ENCODE measurements around the gene ATP1B4. TPM values are rescaled to one million over a fixed set of nuclear protein-coding genes. Genes with fewer than 3 reads are reported as not detected.

ATP1B4 gene
- total and polyA plus RNA-seq, 2 of the 13 experiments (the other 11 are each of a cell fraction or from before 2014, with no cell fraction given) = not detected

GRCh38 chrX:120318411-120318810 is 43.5 kb upstream of the ATP1B4 start:
- no peak overlapping the region for H3K4me3 ChIP-seq (replicated peaks in 1 of 3; ENCODE audit: insufficient read depth in 1 of 3, low read depth in 2 of 3, low read length in 3 of 3)
- H3K36me3 ChIP-seq (replicated peaks in 1 of 2; ENCODE audit: control insufficient read depth in 1 of 2, insufficient read depth in 2 of 2, low read length in 2 of 2) = no peaks in the 10 kb centered on the region
- no peak overlapping the region for H2AFZ ChIP-seq (ENCODE audit: low read length)
- intact Hi-C loops (cut with micrococcal nuclease; ENCODE audit: unreplicated experiment) (loop anchor here (10.0 kb wide), 1 partner anchor 146 kb away; the partner anchor contains the start of gene LAMP2), in situ Hi-C loops (cut with HindIII; ENCODE audit: extremely low pct_ligation_motif_present, low pct_unique_long_range_greater_than_20kb) (no loop called here)
- no peaks in the 10 kb centered on the region for H3K79me2 ChIP-seq (ENCODE audit: insufficient read depth, low read length)
- POLR2A ChIA-PET = no interaction called here
- no peaks in the 10 kb centered on the region for H3K27me3 ChIP-seq (ENCODE audit: control insufficient read depth in 1 of 2, insufficient read depth in 2 of 2, low read length in 2 of 2)
- DNase-seq (ENCODE audit: low spot score) (no peak), ATAC-seq (no peak), FAIRE-seq (no peak)
- H4K20me1 ChIP-seq (ENCODE audit: insufficient read depth, low read length) = no peaks in the 10 kb centered on the region
- H3K9ac ChIP-seq (ENCODE audit: insufficient read depth, low read depth, low read length) = no peak overlapping the region
- no peak overlapping the region for H3K27ac ChIP-seq (ENCODE audit: extremely low read length, insufficient read depth, low read length)
- H3K4me1 ChIP-seq (ENCODE audit: insufficient read depth, low read length) = no peaks in the 10 kb centered on the region
- H3K4me2 ChIP-seq (ENCODE audit: low read depth, low read length) = no peak overlapping the region
- no TSS peak for BruUV-seq (replicated peaks)
- CTCF ChIA-PET (ENCODE audit: low intra/inter-chr PET ratio, low total read pairs) = no interaction called here
- no peak for TF ChIP-seq PPARG (CRISPR knock-in tag; conservative IDR thresholded peaks at IDR 0.05)
- TF ChIP-seq RFXANK (CRISPR knock-in tag; IDR thresholded peaks at IDR 0.05) = no peak
- TF ChIP-seq ARID5B (CRISPR knock-in tag; IDR thresholded peaks at IDR 0.05) = no peak
- no peaks in the 10 kb centered on the region for H3K9me3 ChIP-seq (ENCODE audit: low read length)
- WGBS (ENCODE audit: low lambda C conversion rate) = 2% methylated on average over 4 of the region's 4 CpGs

GRCh38 chrX:120321520-120322281 is 40.2 kb upstream of the ATP1B4 start:
- Histone ChIP-seq H3K9me3 (ENCODE audit: low read length) (no peaks in the 10 kb centered on the region), H2AFZ (ENCODE audit: low read length) (no peak overlapping the region), H3K79me2 (ENCODE audit: insufficient read depth, low read length) (no peaks in the 10 kb centered on the region), H4K20me1 (ENCODE audit: insufficient read depth, low read length) (no peaks in the 10 kb centered on the region), H3K4me1 (ENCODE audit: insufficient read depth, low read length) (no peaks in the 10 kb centered on the region), H3K4me2 (ENCODE audit: low read depth, low read length) (no peak overlapping the region), H3K27ac (ENCODE audit: extremely low read length, insufficient read depth, low read length) (no peak overlapping the region), H3K4me3 (replicated peaks in 1 of 3; ENCODE audit: insufficient read depth in 1 of 3, low read depth in 2 of 3, low read length in 3 of 3) (no peak overlapping the region), H3K36me3 (replicated peaks in 1 of 2; ENCODE audit: control insufficient read depth in 1 of 2, insufficient read depth in 2 of 2, low read length in 2 of 2) (no peaks in the 10 kb centered on the region), H3K9ac (ENCODE audit: insufficient read depth, low read depth, low read length) (no peak overlapping the region), H3K27me3 (ENCODE audit: control insufficient read depth in 1 of 2, insufficient read depth in 2 of 2, low read length in 2 of 2) (no peaks in the 10 kb centered on the region)
- in situ Hi-C loops (cut with HindIII; ENCODE audit: extremely low pct_ligation_motif_present, low pct_unique_long_range_greater_than_20kb) (no loop called here), intact Hi-C loops (cut with micrococcal nuclease; ENCODE audit: unreplicated experiment) (no loop called here)
- ChIA-PET POLR2A (no interaction called here), CTCF (ENCODE audit: low intra/inter-chr PET ratio, low total read pairs) (no interaction called here)
- WGBS (ENCODE audit: low lambda C conversion rate) = 4% methylated on average over 4 of the region's 4 CpGs
- FAIRE-seq (no peak), ATAC-seq (no peak), DNase-seq (ENCODE audit: low spot score) (no peak)
- no TSS peak for BruUV-seq (replicated peaks)
- TF ChIP-seq ZSCAN5A (CRISPR knock-in tag; IDR thresholded peaks at IDR 0.05; ENCODE audit: borderline replicate concordance) = no peak
- no peak for TF ChIP-seq ZNF160 (CRISPR knock-in tag; IDR thresholded peaks at IDR 0.05)
- no peak for TF ChIP-seq RFX1 (IDR thresholded peaks at IDR 0.05)
- no peak for TF ChIP-seq SAFB2 (CRISPR knock-in tag; IDR thresholded peaks at IDR 0.05; ENCODE audit: borderline replicate concordance, low read depth)
- no peak for TF ChIP-seq TBP (CRISPR knock-in tag; IDR thresholded peaks at IDR 0.05)
- TF ChIP-seq ZNF713 (CRISPR knock-in tag; IDR thresholded peaks at IDR 0.05) = no peak
- no peak for TF ChIP-seq SMARCE1 (IDR thresholded peaks at IDR 0.05; ENCODE audit: borderline replicate concordance)
- no peak for TF ChIP-seq AGO2 (optimal IDR thresholded peaks at IDR 0.05; ENCODE audit: low read depth, low read length)
- TF ChIP-seq ZNF780A (CRISPR knock-in tag; IDR thresholded peaks at IDR 0.05) = no peak
- no peak for TF ChIP-seq HMG20B (CRISPR knock-in tag; conservative IDR thresholded peaks at IDR 0.05)
- no peak for TF ChIP-seq HNRNPH1 (optimal IDR thresholded peaks at IDR 0.05; ENCODE audit: low read depth, low read length)
- no peak for TF ChIP-seq ZBTB38 (CRISPR knock-in tag; IDR thresholded peaks at IDR 0.05)
